HG03060 (cell line): Measurements from ENCODE around the gene LEMD3.
A peak's percentile ranks its signal among the peaks of the same experiment; 100 is the strongest.

Experiments used
- ATAC-seq: cut with Tn5 transposase; IDR thresholded peaks from one replicate; pipeline ENCODE4 v1.9.1; 2021; ENCODE audit warnings: low read depth, moderate number of reproducible peaks; ENCODE audit not compliant: unreplicated experiment

Gene LEMD3

DNA sequence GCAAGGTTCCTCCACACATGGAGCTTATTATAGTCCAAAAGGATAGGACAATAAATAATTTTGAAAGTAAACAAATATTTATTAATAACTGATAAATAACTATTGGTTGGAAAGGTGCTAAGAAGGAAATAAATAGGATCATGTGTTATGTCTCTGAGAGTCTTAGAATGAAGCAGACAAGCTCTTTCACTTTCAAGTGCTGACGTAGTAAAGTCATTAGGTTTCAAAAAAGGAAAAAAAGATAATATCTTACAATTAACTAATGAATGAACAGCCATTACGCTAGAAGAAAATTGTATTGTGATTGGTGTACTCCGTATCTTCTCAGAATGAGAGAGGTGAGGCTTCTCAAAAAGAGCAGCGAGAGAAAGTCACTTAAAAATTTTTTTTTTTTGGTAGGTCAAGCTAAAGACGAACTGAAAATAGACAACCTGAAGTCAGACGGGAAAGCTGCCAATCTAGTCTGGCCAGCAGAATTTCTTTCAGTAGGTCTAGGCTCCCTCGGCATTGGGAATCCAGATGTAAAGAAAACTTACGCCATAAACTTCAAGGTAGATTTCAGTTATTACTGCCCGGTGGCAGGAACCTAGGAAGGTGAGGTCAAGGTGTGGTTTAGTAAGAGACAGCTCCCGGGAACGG is 583 bp upstream of the LEMD3 start:
- ATAC-seq, result no peak

DNA sequence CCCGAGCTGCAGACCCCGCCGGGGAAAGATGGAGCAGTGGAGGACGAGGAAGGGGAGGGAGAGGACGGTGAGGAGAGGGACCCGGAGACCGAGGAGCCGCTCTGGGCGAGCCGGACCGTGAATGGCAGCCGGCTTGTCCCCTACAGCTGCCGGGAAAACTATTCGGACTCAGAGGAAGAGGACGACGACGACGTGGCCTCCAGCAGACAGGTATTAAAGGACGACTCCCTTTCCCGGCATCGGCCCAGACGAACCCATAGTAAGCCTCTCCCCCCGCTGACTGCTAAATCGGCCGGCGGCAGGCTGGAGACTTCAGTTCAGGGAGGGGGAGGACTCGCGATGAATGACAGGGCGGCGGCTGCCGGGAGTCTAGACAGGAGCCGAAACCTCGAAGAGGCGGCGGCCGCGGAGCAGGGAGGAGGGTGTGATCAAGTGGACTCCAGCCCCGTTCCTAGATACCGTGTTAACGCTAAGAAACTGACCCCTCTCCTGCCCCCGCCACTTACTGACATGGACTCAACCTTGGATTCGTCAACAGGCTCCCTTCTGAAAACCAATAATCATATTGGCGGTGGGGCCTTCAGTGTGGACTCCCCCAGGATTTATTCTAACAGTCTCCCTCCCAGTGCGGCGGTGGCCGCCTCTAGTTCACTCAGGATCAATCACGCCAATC is 962 bp downstream of the LEMD3 start:
- ATAC-seq, result no peak

DNA sequence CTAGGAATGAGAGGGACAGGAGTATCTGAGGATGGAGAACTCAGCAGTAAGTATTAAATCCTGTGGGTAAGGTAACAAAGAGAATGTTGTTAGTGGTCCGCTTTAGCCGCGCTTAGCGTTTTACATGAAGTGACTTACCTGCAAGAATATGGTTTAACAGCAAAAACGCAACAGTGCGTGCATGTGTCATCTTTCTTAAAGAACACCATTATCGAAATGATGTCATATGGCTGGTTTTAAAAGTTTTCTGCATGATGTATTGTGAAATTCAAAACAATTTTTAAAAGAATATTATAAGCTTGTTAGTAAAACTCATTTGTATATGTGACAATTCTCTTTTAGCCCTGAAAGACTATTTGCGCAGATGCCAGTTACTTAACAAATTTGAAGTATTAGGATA is 1.7 kb downstream of the LEMD3 start:
- ATAC-seq, result no peak

DNA sequence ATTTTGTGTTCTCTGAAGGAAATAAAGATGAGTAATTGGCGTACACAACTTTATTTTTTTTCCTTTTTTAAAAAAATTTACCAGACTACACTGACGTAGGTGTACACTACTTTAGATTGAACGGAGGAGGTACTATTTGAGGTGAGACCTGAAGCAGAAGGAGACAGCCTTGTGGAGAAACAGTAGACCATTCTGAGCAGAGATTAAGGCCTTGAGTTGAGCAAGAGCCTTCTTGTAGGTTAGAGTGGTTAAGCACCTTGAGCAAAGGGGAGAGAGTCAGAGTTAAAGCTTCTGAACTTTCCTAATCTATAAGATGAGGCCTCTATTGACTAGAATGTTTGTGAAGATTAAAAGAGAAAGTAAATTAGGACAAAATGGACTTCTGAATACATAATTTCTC is 2.5 kb downstream of the LEMD3 start:
- ATAC-seq, result no peak

DNA sequence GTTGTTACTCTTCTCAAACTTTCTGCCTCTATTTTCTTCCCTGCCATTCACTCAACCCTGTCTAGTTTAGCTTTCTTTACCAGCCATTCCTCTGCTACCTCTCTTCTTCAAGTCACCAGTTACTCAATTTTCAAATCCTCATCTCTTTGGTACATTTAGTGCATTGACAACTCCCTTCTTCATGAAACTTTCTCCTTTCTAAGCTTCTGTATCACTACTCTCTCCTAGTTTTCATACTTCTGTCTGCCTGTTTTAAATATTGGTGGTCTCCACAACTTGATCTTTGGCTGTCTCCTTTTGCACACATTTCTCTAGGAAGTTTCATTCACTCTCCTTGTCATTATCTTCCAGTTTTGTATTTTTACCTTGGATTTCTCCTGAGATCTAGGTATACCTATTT is 6.0 kb downstream of the LEMD3 start:
- ATAC-seq, result no peak

DNA sequence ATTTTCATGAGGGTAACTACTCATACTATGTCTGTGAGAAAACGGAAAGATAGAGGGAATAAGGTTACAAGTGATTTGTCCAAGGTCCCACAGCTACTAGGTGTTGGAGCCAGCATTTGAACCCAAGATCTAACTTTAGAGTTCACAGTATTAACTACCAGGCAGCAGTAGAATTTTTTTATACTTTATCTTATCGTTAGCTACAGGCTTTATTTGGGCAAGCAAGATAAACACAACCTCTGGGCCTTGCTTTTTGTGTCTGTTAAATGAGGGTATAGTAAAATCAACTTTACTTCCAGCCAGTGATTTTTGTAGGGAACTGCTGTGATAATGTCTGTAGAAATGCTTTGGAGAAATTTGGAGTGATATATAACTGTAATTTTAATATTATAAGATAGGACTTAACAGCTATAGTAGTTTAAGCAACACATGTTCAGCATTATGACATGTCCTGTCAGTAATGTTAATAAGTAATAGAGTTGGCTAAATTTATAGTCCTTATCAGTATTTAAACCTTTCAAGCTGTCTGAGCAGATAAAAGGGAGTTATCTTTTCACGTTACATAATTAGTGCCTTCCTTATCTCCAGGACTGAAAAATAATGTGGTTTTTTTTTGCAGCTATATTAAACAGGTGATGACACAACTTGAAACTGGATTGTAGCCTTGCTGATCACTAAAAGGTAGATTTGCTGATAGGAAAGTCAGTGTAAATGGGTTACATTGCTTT is 12.8 kb downstream of the LEMD3 start:
- no peak for ATAC-seq

DNA sequence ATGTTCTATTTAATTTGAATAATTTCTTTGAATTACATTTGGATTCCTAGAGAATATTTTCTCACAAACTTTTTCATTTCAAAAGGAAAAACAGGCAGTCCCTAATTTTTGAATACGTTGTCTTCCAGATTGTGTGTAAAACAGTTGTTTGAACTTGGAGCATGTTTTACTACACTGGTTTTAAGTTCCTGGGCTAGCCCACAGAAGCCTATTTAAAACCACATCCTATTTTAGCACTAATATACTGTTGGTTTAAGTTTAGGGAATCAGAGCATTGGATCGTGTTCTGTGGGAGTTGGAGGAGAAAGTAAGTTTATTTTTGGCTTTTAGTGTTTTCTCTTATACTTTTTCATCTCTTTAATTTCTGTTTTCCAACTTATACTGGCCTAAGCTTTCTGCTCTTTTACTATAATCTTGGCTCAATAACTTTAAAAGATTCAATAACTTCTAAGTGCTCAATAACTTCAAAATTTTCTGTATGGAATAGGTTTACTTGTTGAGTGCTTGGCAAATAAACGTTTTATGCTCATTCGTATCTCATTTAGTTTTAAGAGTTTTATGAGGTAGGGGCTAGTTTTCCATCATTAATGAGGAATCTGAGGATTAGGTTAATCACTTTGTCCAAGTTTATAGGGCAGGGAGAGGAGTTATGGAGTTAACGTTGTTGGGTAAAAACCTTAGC is 14.9 kb downstream of the LEMD3 start:
- no peak for ATAC-seq

DNA sequence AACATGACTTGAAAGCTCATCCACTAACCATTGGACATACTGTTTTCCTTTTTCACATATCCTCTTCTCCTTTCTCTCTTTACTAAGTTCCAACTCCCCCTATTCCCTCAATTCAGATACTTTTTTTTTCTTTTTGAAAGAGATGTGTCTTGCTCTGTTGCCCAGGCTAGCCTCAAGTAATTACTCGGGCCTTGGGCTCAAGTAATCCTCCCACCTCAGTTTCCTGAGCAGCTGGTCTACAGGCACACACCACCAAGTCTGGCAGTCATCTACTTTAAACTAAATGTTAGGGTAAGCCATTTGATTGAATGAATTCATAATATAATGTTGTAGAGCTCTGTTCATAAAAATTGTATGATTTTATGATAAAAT is 15.5 kb downstream of the LEMD3 start:
- ATAC-seq, result no peak

DNA sequence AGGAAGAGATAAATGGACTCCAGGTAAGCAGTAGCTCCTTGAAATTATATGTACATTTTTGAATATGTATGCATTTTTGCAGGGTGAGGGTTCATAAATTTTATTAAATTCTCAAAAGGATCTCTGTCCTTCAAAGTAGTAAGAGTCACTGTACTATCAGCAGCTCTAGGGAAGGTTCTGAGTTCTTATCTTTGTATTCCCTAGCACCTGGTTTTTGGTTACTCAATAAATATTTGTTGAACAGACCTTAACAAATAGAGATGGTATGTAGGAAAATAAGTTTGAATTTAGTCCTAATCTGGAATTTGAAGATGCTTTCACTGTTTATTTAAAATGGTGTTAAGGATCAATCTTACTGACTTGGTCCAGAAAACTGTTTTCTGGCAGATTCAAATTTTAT is 18.3 kb downstream of the LEMD3 start:
- no peak for ATAC-seq

DNA sequence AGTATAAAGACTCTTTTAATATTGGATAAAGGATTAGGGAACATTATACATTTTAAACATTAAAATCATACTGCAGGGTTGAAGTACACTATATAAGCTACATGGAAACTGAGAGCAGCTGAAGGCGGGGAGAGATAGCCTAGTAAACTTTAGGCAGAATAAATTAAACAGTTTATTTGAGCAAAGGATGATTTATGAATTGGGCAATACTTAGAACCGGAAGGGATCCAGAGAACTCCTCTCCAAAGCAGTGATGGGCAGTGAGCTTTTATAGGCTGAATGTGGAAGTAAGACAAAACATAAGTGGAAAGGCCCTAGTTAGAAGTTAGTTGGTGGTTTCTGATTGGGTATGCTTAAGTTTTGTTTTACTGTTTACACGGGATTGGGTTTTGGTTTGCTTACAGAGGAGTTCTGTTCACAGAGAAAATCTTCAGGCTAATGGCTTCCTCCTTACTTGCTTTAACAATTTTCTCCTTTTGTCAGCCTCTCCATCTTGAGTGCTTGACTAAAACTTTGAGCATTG is 18.9 kb downstream of the LEMD3 start:
- no peak for ATAC-seq

DNA sequence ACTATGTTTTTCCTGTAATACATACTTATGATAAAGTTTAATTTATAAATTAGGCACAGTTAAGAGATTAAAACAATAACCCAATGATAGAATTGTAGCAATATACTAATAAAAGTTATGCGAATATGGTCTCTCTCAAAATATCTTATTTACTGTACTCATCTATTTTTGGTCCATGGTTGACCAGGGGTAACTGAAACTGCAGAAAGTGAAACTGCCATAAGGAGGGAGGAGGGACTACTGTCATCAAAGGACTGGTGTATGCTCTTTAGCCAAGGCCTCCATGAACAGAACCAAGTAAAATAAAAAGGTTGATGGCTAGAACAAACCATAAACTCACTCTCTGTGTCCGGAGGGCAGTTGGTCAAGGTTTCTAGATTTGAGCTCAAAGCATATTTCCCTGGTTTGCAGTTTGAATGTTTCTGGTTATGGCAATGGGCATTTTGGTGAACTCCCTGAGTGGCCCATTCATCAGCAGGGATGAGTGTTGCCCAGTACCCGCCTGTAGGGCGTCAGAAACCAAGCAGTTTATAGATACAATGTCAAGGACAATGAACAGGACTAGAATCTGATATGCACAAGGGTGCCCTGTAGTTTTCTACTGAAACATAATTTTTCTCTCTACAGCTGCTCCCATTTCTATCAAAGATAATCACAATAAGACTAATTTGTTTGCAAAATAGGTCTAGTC is 19.8 kb downstream of the LEMD3 start:
- peak; percentile 92 for ATAC-seq

DNA sequence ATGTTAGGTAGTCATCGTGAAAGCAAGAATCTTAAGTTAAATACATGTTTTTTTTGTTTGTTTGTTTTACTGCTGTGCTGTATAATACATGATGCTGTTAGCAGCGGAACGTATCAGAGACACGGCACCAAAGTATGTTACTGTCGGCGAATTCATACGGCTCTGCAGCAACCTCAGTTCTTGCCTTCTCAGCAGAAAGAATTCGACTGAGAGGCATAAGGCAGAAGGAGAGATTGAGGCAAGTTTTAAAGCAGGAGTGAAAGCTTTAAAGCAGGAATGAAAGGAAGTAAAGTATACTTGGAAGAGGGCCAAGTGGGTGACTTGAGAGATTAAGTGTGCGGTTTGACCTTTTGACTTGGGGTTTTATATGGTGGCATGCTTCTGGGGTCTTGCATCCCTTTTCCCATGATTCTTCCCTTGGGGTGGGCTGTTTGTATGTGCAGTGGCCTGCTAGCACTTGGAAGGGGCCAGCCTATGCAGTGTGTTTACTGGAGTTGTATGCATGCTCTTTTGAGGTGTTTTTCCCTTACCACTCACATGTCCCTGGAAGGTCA is 23.7 kb downstream of the LEMD3 start:
- no peak for ATAC-seq

DNA sequence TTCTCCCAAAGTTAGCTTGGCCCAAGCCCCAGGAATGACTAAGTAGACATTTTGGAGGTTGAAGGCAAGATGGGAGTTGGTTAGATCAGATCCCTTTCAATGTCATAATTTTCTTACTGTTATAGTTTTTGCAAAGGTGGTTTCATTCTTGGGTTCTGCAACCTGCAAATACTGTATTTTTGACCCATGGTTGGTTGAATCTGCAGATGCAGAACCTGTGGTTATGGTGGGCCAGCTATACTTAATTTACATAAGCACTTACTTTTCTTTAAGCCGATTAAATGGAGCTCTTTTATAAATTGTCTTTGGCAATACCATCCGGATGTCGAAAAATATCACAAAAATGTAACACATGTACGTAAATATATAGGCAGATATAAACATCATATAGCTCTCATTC is 25.6 kb downstream of the LEMD3 start:
- no peak for ATAC-seq

DNA sequence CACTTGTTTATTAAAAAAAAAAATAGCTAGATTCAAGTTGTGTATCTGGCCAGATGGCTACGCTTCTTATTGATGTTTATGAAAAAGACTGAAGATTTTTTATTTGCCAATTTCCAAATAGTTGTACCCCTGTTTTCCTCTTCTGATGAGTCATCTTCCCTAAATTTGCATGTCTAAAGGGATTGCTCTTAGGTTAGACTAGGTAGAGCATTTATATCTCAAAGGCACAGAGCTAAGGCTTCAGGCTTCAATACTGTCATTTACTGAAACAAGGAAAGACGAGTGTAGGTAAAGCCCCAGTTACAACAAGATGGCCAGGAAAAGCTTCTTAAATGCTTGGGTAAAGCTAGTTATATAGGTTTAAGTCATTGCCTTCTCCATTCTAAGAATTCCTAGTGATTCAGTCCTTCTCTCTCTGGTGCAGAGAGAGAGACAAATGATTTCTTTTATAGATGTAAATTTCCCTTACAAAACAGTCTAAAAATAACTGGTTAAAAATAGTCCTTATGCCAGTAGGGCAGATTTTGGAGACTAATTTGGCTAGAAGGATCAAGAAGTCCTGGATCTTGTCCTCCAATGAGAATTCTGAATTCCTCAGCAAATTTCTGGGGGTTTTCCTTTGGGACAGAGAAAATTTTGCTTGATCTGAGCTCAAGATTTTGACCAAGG is 26.1 kb downstream of the LEMD3 start:
- no peak for ATAC-seq

DNA sequence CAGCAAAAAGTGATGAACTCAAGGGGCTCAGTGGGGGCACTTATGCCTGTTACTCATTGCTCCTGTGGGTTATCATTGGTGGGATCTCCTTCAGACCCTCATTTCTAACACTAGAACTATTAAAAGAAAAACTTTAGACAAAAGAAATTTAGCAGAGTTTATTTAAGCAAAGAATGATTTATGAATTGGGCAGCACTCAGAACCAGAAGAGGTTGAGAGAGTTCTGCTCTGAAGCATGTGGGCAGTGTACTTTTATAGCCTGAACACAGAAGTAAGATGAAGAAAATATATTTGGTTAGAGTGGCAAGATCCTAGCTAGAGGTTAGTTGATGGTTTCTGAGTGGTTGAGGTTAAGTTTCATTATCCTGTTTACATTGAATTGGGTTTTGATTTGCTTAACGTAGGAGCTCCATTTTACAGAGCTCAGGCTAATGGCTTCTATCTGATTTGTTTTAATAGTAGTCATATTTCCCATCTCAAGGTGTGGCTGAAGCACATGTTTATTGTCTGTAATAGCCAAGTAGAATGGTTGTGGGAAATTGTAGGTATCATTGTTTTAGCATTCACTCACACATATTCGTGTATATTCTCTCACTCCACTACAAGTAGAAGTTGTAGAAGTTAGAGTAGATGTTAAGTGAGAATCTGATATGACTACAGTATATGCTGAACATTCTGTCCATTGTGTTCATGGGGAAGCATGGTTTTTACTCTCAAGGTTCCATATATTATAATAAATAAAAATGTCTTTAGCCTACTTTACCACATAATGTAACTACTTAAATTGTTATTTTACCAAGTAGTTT is 27.6 kb downstream of the LEMD3 start:
- no peak for ATAC-seq

DNA sequence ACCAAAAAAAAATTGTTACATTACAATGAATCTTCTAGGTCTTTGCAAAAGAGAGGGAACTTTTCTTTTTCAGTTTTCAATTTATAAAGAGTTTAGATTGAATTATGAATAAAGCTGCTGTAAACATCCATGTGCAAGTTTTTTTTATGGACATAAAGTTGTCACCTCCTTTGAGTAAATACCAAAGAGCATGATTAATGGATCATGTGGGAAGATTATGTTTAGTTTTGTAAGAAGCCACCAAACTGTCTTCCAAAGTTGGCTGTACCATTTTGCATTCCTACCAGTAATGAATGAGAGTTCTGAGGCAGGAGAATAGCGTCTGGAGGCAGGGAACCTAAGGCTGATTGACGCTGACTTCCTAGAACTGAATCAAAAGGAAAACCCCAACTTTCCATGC is 30.2 kb downstream of the LEMD3 start:
- ATAC-seq, result no peak

DNA sequence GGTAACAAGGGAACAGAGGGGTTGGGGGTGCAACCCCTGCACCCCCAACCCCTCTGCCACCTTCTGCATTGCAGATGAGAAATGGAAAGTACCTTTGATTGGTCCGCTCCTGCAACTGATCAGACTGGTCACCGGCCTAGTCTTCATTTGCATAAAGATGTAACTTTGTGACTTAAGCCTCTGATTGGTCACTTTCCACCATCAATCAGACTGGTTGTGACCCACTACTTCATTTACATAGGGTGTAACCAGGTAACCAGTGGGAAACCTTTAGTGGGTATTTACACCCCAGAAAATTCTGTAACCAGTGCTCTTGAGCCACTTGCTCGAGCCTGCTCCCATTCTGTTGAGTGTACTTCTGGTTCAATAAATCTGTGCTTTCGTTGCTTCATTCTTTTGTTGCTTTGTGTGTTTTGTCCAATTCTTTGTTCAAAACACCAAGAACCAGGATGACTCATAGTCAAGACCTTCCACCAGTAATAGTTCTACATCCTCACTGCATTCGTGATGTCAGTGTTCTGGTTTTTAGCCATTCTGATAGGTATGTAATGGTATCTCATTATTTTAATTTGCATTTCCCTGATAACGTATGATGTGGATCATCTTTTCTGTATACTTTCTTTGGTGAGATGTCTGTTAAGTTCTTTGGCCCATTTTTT is 30.8 kb downstream of the LEMD3 start:
- no peak for ATAC-seq

DNA sequence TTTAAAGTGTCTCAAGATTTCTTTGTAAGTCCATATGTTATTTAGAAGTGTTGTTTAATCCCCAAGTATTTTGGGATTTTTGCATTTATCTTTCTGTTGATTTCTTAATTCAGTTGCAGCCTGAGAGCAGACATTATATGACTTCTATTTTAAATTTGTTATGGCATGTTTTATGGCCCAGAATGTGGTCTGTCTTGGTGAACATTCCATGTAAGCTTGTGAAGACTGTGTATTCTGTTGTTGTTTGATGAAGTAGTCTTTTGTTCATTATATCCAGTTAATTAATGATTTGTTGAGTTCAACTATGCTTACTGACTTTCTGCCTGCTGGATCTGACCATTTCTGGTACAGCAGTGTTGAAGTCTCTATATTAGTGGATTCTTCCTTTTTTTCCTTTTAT is 34.0 kb downstream of the LEMD3 start:
- no peak for ATAC-seq
